ENCODE measurements around the gene C1orf198.

The C1orf198 gene

GRCh38 chr1:230833511-230833910 lies 34.8 kb downstream of the C1orf198 start:
- DNase-seq (ENCODE audit: low read depth, low spot score) = no peak

DNA sequence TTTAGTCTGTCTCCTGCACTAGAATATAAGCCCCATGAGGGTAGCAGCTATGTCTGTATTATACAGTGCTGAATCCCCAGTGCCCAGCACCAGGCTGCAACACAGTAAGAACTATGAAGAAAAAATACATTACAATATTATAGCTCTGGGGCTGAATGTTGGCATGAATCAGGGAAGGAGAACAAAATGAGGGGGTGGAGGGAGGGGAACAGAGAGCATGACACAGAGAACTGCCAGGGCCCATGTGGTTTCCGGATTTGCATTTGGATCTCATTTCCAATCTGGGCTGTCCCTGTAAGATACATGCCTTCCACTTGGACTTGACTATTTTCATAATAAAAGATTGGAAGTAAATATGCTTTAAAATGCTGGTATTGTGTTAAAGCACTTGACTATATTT lies 35.8 kb downstream of the C1orf198 start:
- no peak for DNase-seq (ENCODE audit: low read depth, low spot score)

DNA sequence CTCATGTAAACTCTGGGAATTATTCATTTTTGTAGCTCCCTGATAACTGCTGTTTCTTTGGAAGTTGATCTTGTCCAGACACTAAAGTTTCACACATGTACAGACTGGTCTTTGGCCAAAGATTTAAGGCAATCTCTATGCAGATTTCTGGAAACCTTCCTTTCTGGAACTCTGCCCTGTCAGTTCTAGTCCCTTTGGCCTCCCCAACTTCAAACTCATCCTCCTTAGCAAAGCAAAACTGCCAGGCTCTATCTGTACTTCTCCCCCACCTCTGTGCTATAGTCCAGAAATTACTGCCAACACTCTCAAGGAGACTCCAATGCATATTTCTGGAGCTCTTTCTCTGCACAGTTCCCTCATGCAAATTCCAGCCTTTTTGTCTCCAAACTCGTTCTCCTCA lies 36.5 kb downstream of the C1orf198 start:
- DNase-seq (ENCODE audit: low read depth, low spot score) = no peak

DNA sequence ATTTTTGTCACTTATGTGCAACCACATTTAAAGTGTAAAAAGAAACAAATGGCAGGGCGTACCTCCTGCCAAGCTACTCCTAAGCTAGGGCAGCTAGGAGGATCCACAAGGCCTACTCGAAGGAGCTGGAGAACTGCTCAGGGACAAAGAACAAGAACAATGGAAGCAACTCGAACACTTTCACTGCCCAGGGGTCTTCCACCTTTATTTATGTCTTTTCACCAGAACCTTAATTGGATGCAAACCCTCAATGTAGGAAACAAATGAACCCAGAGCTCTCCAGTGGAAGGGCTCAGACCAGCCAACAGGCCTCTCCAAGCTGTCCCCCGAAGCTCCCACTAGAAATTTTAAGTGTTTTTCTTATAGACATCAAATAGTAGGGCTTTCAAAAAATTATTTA lies 39.9 kb downstream of the C1orf198 start:
- DNase-seq (ENCODE audit: low read depth, low spot score) = no peak

GRCh38 chr1:230827801-230828200 lies 40.5 kb downstream of the C1orf198 start:
- no peak for DNase-seq (ENCODE audit: low read depth, low spot score)

GRCh38 chr1:230827081-230827681 lies 41.1 kb downstream of the C1orf198 start:
- no peak for DNase-seq (ENCODE audit: low read depth, low spot score)

DNA sequence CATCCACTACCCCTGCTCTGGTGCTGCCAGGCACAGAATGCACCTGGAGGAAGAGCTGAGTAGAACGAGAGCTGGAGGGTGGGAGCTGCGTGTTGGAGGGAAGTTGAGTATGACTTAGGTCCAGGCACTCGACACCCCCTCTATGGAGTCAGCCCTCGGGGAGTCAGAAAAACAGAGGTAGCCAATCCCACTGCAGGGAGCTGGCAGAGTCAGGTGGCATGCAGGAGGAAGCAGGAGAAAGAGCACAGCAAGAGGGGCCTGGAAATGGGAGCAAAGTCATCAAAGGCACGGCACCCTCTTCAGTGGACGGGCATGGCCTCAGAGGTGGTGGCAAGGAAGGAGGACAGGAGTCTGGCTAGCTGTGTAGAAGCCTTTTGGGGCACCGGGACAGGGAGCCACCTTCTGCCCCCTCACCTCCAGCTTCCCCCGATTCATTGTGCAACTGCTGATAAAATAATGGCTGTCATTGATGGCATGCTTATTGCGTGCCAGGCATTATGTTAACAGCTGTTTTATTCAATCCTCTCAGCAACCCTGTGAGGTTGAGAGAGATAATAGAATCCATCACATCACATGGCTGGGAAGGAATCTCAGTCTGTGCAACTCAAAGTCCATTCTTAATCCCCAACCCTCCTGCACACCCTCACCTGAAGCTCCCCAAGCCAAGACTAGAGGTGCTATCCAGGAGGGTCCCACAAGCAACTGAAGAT lies 42.0 kb downstream of the C1orf198 start:
- DNase-seq (ENCODE audit: low read depth, low spot score) = no peak

- no peak for DNase-seq (ENCODE audit: low read depth, low spot score)
Observed at GRCh38 chr1:230825761-230826160, 42.6 kb downstream of the C1orf198 start.

DNA sequence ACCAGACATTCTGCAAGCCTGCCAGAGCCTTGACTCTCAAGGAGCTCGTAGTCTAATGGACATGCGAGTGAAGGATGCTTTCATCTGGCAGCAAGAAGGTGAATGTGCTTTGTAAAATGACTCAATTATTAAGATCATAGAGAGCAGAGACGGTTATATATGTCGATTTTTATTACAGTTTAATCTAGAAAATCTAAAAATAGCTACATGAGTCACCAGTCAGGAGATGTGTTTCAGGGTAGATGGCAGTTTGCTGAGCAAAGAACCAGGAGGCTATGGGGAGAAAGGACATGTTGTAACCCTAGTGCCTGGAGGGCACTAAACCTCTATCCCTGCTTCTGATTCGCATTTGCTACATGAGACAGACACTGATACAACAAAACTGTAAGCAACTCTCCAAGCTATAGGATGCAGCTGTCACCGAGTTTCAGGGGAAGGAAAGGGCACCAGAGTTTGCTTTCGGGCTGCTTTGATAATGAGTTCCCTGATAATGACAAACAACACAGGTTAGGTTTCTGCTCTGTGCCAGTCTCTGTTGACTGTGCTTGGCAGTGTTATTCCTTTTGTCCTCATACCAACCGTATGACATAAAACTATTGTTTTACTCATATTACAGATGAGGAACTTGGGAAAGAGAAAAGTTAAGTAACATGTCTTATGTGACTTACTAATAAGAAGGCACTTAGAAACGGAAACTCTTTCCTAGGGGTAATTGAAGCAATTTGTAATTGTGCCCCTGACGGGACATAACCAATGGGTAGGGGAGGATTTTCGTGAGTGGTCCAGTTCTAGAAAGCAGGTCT lies 43.2 kb downstream of the C1orf198 start:
- no peak for DNase-seq (ENCODE audit: low read depth, low spot score)

DNA sequence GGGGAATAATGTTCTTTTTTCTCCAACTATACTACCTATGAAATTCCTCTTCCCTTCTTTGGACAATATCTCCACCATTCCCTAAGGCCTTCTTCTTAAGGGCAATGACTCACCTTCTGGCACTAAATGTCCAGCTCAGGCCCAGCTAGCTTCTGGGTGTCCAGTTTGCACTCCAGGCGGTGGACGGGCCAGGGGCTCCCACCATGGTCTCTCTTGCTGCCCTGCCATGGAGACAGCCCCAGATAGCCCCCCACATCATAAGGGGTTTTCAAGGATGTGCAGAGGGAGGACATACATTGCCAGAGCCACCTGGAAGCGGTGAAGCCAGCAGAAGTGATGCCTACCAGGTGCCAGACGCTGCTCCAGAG lies 43.8 kb downstream of the C1orf198 start:
- DNase-seq (ENCODE audit: low read depth, low spot score) = no peak

- DNase-seq (ENCODE audit: low read depth, low spot score) = no peak
Observed at GRCh38 chr1:230823931-230824381, 44.4 kb downstream of the C1orf198 start.

DNA sequence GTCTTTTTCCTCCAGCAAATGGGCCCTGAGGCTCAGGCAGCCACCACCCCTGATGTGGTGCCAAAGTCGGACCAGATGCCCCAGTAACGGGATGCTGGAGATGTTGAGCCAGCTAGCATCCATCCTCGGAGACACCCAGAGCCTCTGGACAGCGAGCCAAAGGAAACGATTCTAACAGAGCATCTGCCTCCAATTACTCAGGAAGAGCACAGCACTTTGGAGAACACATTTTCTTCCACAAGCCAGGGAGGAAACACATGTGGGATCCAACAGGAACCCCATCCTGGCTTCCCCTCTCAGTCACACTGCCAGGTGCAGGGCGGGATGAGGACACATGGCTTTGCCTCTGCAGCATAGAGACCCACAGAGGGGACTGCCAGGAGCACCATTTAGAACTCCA lies 44.9 kb downstream of the C1orf198 start:
- no peak for DNase-seq (ENCODE audit: low read depth, low spot score)

GRCh38 chr1:230822092-230822581 lies 46.2 kb downstream of the C1orf198 start:
- no peak for DNase-seq (ENCODE audit: low read depth, low spot score)

- DNase-seq (ENCODE audit: low read depth, low spot score) = no peak
Observed at GRCh38 chr1:230821346-230821745, 47.0 kb downstream of the C1orf198 start.

DNA sequence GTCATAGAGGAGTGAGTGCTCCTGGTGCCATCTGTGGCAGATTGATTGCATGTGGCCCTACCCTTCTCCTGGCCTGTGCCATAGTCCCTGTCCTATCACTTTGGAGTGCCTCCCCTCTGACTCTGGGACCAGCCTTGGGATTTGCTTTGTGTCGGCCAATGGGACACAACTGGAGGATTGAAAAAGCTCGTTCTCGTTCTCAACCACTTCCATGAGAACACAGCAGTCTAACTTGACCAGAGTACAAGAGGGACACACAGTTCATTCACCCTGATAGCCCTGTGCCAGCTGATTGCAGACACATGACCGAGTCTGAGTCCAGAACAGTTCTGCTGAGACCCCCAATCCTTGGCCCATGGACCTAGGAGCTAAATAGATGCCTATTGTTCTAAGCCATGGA lies 47.8 kb downstream of the C1orf198 start:
- no peak for DNase-seq (ENCODE audit: low read depth, low spot score)

DNA sequence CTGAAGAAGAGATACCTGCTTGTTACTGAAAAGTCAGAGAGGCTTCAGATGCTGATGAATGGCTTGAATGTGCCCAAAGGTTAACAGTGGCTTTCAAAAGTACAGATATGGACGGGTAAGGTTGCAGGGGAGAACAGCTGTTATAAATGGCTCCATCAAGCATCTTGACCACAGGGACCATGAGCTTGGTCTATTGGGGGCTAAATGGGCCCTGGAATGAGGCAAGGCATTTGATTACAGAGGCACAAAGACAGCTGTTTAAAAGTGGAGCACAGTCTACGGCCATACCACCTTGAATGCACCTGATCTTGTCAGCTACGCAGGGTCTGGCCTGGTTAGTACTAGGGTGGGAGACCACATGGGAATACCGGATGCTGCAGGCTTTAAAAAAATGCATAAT lies 48.3 kb downstream of the C1orf198 start:
- DNase-seq (ENCODE audit: low read depth, low spot score) = no peak

- no peak for DNase-seq (ENCODE audit: low read depth, low spot score)
Observed at GRCh38 chr1:230818901-230819300, 49.4 kb downstream of the C1orf198 start.

DNA sequence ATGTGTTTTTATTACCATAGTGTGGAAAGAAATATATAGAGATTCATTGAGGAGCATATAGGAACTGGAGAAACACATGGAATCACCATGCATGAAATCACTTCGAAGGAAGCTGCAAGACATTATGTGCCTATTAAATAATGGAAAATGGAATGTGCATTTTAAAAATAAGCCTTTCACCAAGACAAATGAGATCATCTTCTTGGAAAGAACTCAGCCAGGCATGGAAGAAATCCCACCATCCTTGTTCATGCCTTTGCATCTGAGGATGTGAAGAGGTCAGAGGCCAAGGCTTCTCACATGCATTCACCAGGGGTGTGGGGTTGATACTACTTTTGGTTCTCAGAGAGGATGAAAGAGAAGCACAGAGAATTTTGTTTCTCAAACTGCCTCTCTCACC lies 50.0 kb downstream of the C1orf198 start:
- no peak for DNase-seq (ENCODE audit: low read depth, low spot score)

DNA sequence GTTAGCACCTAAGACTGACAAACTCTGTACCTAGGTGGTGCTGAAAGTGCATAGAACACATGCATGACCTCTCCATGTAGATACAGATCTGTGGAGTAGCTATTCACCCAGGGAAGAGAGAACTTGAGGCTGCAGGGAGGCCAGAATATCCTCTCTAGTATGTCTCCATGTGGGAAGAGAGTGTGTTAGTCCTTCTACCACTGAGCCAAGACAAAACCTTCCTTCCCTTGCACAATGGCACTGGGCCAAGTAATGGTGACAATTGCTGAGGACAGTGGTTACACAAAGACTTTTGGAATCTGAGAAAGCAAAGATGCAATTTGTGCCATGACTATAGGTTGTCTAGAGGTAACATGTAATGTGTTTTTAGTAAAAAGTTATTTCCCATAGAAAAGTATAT lies 52.3 kb downstream of the C1orf198 start:
- no peak for DNase-seq (ENCODE audit: low read depth, low spot score)

DNA sequence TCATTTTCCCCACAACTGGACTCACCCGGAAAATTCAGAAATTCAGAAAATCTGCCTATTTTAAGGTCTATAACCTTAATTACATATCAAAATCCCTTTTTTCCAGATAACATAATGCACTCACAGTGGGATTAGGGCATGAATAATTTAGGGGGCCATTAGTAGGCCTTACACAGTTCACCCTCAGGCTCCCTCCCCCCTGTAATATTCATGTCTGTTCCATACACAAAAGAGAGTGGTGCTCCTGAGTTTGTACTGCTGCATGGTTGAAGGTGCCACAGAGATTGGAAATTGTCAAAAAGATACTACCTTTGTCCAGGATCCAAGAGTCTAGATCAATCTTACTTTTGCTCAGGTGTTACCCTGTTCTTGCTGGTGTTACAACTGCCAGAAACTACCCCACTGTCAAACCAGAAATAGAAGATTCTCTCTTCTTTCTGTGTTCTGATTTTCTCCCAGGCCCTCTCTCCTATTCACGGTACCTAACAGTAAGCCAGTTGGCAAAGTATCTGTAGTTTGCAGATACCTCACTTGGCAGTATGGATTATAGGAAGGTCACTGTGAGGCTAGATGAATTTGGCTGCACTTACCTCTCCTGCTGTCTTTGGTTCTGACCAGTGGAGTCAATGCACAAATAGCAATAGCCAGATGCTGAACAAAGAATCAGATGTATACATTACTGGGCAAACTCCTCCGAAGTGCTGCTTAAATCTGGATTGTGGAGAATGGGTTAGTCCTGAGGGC lies 53.2 kb downstream of the C1orf198 start:
- DNase-seq (ENCODE audit: low read depth, low spot score) = no peak

GRCh38 chr1:230812568-230812967 lies 55.8 kb downstream of the C1orf198 start:
- no peak for DNase-seq (ENCODE audit: low read depth, low spot score)
